HFF-Myc (cell line): ENCODE measurements around the gene FASN.

Experiments used
- DNase-seq: peaks from one replicate; pipeline ENCODE4 v3.0.0-alpha.2; 2011; ENCODE audit warnings: low read depth; ENCODE audit errors: extremely low read depth
- H3K4me3 ChIP-seq: replicated peaks from 2 replicates; pipeline ENCODE4 v1.5.1; 2011; ENCODE audit warnings: low read depth, mild to moderate bottlenecking, control low read depth, low read length
- TF ChIP-seq, protein P1 (sequence below): IDR thresholded peaks from 2 replicates; pipeline ENCODE4 v1.5.1; 2012; ENCODE audit warnings: mild to moderate bottlenecking, low read depth, low read length, control low read depth; ENCODE audit errors: missing control alignments

Gene FASN

DNA sequence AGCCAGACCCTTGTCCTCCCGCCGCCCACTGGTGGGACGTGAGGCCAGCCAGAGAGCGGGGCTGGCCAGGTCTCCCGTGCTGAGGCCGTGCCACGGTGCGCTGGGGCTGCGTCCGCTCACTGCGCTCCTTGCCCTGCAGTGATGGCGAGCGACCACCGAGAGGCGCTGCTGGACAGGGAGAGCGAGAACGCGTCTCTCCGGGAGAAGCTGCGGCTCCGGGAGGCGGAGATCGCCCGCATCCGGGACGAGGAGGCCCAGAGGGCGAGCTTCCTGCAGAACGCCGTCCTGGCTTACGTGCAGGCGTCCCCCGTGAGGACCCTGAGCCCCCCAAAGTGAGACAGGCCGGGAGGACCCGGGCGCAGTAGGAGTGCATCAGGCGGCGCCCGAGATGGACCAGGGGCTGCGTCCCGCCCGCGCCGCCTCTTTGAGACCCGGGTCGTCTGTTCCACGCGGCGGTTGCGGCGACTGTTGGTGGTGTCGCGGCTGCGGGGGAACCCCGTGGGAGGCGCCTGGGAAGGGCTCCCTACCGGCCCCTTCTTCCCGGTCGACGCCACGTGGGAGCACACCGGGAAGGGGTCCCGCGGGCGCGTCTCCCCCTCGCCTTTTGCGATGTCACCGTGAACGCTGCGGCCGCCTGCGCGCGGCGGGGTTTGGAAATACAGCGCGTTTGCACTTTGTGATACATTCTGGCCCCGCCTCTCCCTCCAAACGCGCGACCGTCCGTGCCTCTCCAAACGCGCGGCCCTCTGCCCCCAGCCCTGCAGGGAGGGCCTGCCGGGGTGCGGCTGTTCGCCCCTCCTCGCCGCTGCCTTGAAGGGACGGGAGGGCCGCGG is 67.3 kb downstream of the FASN start:
- peak overlapping the region; percentile 51 for H3K4me3 ChIP-seq
- peak; percentile 49 for DNase-seq
- TF ChIP-seq, protein P1, sequence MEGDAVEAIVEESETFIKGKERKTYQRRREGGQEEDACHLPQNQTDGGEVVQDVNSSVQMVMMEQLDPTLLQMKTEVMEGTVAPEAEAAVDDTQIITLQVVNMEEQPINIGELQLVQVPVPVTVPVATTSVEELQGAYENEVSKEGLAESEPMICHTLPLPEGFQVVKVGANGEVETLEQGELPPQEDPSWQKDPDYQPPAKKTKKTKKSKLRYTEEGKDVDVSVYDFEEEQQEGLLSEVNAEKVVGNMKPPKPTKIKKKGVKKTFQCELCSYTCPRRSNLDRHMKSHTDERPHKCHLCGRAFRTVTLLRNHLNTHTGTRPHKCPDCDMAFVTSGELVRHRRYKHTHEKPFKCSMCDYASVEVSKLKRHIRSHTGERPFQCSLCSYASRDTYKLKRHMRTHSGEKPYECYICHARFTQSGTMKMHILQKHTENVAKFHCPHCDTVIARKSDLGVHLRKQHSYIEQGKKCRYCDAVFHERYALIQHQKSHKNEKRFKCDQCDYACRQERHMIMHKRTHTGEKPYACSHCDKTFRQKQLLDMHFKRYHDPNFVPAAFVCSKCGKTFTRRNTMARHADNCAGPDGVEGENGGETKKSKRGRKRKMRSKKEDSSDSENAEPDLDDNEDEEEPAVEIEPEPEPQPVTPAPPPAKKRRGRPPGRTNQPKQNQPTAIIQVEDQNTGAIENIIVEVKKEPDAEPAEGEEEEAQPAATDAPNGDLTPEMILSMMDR: peak; percentile 34

DNA sequence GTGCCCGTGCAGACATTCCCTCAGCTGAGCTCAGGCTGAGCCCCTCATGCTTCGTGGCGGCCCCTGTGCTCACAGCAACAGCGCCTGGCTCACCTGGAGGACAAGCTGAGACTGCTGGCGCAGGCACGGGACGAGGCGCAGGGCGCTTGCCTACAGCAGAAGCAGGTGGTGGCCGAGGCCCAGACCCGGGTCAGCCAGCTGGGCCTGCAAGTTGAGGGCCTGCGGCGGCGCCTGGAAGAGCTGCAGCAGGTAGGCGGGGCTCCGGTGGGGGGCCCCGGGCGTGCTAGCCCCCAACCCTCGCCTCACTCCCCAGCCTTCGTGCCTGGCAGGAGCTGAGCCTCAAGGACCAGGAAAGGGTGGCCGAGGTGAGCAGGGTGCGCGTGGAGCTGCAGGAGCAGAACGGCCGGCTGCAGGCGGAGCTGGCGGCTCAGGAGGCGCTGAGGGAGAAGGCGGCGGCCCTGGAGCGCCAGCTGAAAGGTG is 68.0 kb downstream of the FASN start:
- no peak overlapping the region; the same call in 1 of the 2 replicates for H3K4me3 ChIP-seq
- TF ChIP-seq, protein P1: no peak
- no peak for DNase-seq

DNA sequence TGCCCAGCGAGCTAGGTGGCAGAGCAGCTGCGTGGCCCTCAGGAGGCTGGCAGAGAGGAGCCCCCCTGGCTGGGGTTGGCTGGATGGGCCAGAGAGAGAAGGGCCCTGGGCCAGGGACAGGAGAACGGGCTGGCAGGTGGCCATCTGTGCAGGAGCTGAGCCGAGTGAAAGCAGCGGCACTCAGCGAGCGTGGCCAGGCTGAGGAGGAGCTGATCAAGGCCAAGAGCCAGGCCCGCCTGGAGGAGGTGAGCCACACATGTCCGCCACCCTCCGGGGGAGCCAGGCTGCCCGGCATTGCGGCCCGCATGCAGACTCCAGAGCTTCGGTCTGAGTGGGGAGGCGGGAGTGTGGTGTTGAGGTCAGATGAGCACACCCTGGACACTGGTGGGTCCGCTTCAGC is 68.6 kb downstream of the FASN start:
- no peak for DNase-seq
- no peak overlapping the region for H3K4me3 ChIP-seq
- TF ChIP-seq, protein P1: no peak

DNA sequence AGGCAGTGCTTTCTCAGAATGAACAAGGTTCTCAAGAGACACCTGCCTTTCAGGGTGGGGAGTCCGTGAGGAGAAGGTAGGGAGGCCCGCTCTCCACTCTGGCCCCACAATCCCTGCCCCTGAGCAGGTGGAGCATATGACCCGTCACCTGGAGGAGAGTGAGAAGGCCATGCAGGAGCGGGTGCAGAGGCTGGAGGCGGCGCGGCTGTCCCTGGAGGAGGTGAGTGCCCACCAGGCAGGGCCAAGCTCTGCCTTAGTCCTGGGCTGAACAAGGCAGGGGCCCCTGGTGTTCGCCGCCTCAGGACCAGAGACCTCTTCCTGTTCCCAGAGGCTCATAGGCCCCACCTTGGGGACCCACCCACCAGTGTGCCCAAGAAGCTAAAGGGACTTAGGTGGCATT is 69.1 kb downstream of the FASN start:
- TF ChIP-seq, protein P1: no peak
- H3K4me3 ChIP-seq: no peak overlapping the region
- DNase-seq: no peak
